GM12878 (cell line): Measurements from ENCODE around the gene EXOC3L4. TPM values are rescaled to one million over a fixed set of nuclear protein-coding genes. Genes with fewer than 3 reads are reported as not detected.

ENCODE experiments used
- ATAC-seq: fragments of 200-7000 bp; cut with Tn5 transposase; 3 replicates; pipeline ENCODE4 v1.9.1; 2020; ENCODE audit warnings: mild to moderate bottlenecking, moderate library complexity
- BruUV-seq: library from RNA; stranded (reverse); fragments of 400-500 nt; replicated peaks from 2 replicates; lab custom pipeline; 2021; lab: Mats Ljungman, UMichigan
- CTCF ChIA-PET: fragments of 300-600 bp; sonication (Branson Sonifier 250); formaldehyde crosslinking; extraction: SDS; loops from one replicate; lab custom pipeline; 2021; ENCODE audit warnings: inconsistent platforms; lab: Yijun Ruan, JAX
- POLR2A ChIA-PET: fragments of 350-600 bp; formaldehyde crosslinking; extraction: SDS; loops from one replicate; lab custom pipeline; 2021; ENCODE audit warnings: inconsistent platforms; lab: Charles Lee
- RAD21 ChIA-PET: fragments of 300-600 bp; sonication (Branson Sonifier 250); formaldehyde crosslinking; loops from one replicate; lab custom pipeline; 2023; ENCODE audit warnings: antibody characterized with exemption; ENCODE audit not compliant: unreplicated experiment; lab: Charles Lee
- SMC1A ChIA-PET: fragments of 300-600 bp; sonication (Branson Sonifier 250); formaldehyde crosslinking; loops from one replicate; lab custom pipeline; 2023; ENCODE audit not compliant: unreplicated experiment, uncharacterized antibody; lab: Charles Lee
- DNase-seq: peaks from one replicate; pipeline ENCODE4 v3.0.0-alpha.2; 2011; ENCODE audit warnings: low read depth, low spot score
- FAIRE-seq: peaks from 3 replicates; lab custom pipeline; 2011; peaks lifted over from hg19 to GRCh38; lab: Jason Lieb, UNC
- H2AFZ ChIP-seq: 2 replicates; pipeline ENCODE4 v1.6.0; 2011; ENCODE audit warnings: low read depth, low read length, control low read depth; ENCODE audit not compliant: control insufficient read depth
- H3K27ac ChIP-seq: 2 replicates; pipeline ENCODE4 v1.5.1; 2011; ENCODE audit warnings: control low read depth; ENCODE audit not compliant: control insufficient read depth, insufficient read depth
- H3K27me3 ChIP-seq, 2 experiments: replicated peaks in 1 of 2; 2 replicates each; pipeline versions ENCODE4 v1.6.0 to v1.6.1; 2011; ENCODE audit warnings: low read length in 1 of 2; ENCODE audit not compliant: control insufficient read depth in 2 of 2, insufficient read depth in 2 of 2
- H3K36me3 ChIP-seq, 2 experiments: 2 replicates each; pipeline ENCODE4 v1.5.1; 2011; ENCODE audit warnings: low read length in 1 of 2; ENCODE audit not compliant: control insufficient read depth in 2 of 2, insufficient read depth in 2 of 2
- H3K4me1 ChIP-seq: 2 replicates; pipeline ENCODE4 v1.6.1; 2011; ENCODE audit warnings: mild to moderate bottlenecking, low read length, moderate library complexity, mixed read lengths; ENCODE audit not compliant: control insufficient read depth, insufficient read depth
- H3K4me2 ChIP-seq: 2 replicates; pipeline ENCODE4 v1.6.0; 2011; ENCODE audit warnings: control low read depth; ENCODE audit not compliant: control insufficient read depth, insufficient read depth
- H3K4me3 ChIP-seq: fragments of 200-600 bp; sonication (generic); 2 replicates; pipeline ENCODE4 v1.5.1; 2016
- H3K79me2 ChIP-seq: 2 replicates; pipeline ENCODE4 v1.6.0; 2011; ENCODE audit warnings: low read length; ENCODE audit not compliant: control insufficient read depth, insufficient read depth
- H3K9ac ChIP-seq: 2 replicates; pipeline ENCODE4 v1.8.0; 2011; ENCODE audit warnings: low read length, control low read depth, mixed read lengths; ENCODE audit not compliant: control insufficient read depth, insufficient read depth
- H3K9me3 ChIP-seq: replicated peaks from 3 replicates; pipeline ENCODE4 v1.5.1; 2011; ENCODE audit warnings: mild to moderate bottlenecking, low read length; ENCODE audit not compliant: control insufficient read depth, insufficient read depth
- H4K20me1 ChIP-seq: 2 replicates; pipeline ENCODE4 v1.6.0; 2011; ENCODE audit not compliant: control insufficient read depth, insufficient read depth
- ASH2L ChIP-seq: fragments of 300-600, 200-600 bp; sonication (generic); IDR thresholded peaks from 2 replicates; pipeline ENCODE4 v1.6.1; 2017; ENCODE audit warnings: low read depth, mild to moderate bottlenecking, borderline replicate concordance
- ATF3 ChIP-seq: IDR thresholded peaks from 2 replicates; pipeline ENCODE4 v1.6.1; 2011; ENCODE audit warnings: low read depth, mild to moderate bottlenecking, low read length, moderate library complexity, borderline replicate concordance; ENCODE audit errors: extremely low read depth
- CBX3 ChIP-seq: fragments of 200-600 bp; sonication (generic); IDR thresholded peaks from 2 replicates; pipeline ENCODE4 v1.6.1; 2016; ENCODE audit warnings: low read depth, borderline replicate concordance
- CEBPB ChIP-seq, 2 experiments: fragments of 150-350 bp in 1 of 2; IDR thresholded peaks; 2 replicates each; pipeline ENCODE4 v1.6.1; 2012 to 2014; ENCODE audit warnings: low read depth in 2 of 2, low read length in 2 of 2, borderline replicate concordance in 1 of 2, inconsistent platforms in 1 of 2
- FOS ChIP-seq: IDR thresholded peaks from 3 replicates; pipeline ENCODE4 v1.6.1; 2011; ENCODE audit warnings: borderline replicate concordance; ENCODE audit not compliant: insufficient read length; ENCODE audit errors: extremely low read depth
- HDAC6 ChIP-seq: fragments of 200-600 bp; sonication (generic); IDR thresholded peaks from one replicate; pipeline ENCODE4 v1.8.0; 2017; ENCODE audit warnings: antibody characterized with exemption; ENCODE audit not compliant: unreplicated experiment
- MTA2 ChIP-seq: fragments of 450-650 bp; IDR thresholded peaks from 2 replicates; pipeline ENCODE4 v1.6.1; 2016; ENCODE audit warnings: low read depth, mild to moderate bottlenecking, moderate library complexity
- MYB ChIP-seq: fragments of 150-350 bp; IDR thresholded peaks from 2 replicates; pipeline ENCODE4 v1.6.1; 2014; ENCODE audit warnings: mild to moderate bottlenecking, low read depth, low read length, borderline replicate concordance
- RB1 ChIP-seq: fragments of 450-650 bp; formaldehyde crosslinking; IDR thresholded peaks from 2 replicates; pipeline ENCODE4 v1.6.1; 2017; ENCODE audit warnings: mild to moderate bottlenecking, borderline replicate concordance
- RFX5 ChIP-seq: IDR thresholded peaks from 2 replicates; pipeline ENCODE4 v1.6.1; 2011; ENCODE audit warnings: low read depth, low read length, improper control_type of control experiment
- SIN3A ChIP-seq: IDR thresholded peaks from 2 replicates; pipeline ENCODE4 v1.6.1; 2012; ENCODE audit warnings: low read depth, low read length, improper control_type of control experiment
- SREBF1 ChIP-seq: IDR thresholded peaks from 2 replicates; pipeline ENCODE4 v1.6.1; 2012; ENCODE audit warnings: mild to moderate bottlenecking, low read length
- USF1 ChIP-seq: IDR thresholded peaks from 2 replicates; pipeline ENCODE4 v1.6.1; 2011; ENCODE audit warnings: borderline replicate concordance, low read depth, mild to moderate bottlenecking, moderate library complexity, mixed read lengths, low read length; ENCODE audit not compliant: insufficient read depth; ENCODE audit errors: extremely low read length
- YY1 ChIP-seq: IDR thresholded peaks from 2 replicates; pipeline ENCODE4 v1.6.1; 2011; ENCODE audit warnings: low read depth, mild to moderate bottlenecking, low read length
- whole genome bisulfite sequencing: methylation state at CpG from one replicate; pipeline ENCODE4 v1.1.6; 2016; ENCODE audit warnings: low lambda C conversion rate; ENCODE audit not compliant: insufficient replicate concordance, insufficient coverage; ENCODE audit errors: missing lambda C conversion rate; 5-methylcytosine and 5-hydroxymethylcytosine counted together
- in situ Hi-C: fragments of 300-500 bp; cut with MboI; formaldehyde crosslinking; loops from 9 replicates; pipeline ENCODE4 v1.14.3; 2018; ENCODE audit warnings: mixed read lengths
- intact Hi-C: fragments of 100-400 bp; cut with micrococcal nuclease; formaldehyde crosslinking; loops from one replicate; pipeline ENCODE4 v1.14.2; 2022; ENCODE audit not compliant: unreplicated experiment
- polyA plus RNA-seq, 11 experiments: library from polyadenylated mRNA; depleted of rRNA in 4 of 11; unstranded in 6 of 11; stranded (reverse) in 5 of 11; fragments of >200 nt; fragmentation: Nextera tagmentation in 4 of 11; fragmentation: Illumina TruSeq in 1 of 11; extraction: Ambion mirVana in 4 of 11; extraction: Trizol in 1 of 11; gene quantifications; 1 replicate in 1 of 11; 2 replicates in 10 of 11; pipeline versions ENCODE4 v1.2.1 to v1.2.3, GENCODE V29; 2011 to 2016; ENCODE audit warnings: inconsistent platforms in 2 of 11, missing spikeins in 2 of 11, low read depth in 1 of 11
- total RNA-seq, 4 experiments: library from RNA; depleted of rRNA in 3 of 4; stranded (reverse); fragments of >200 nt in 3 of 4; fragmentation: Illumina TruSeq in 1 of 4; extraction: Trizol in 1 of 4; gene quantifications; 2 replicates each; pipeline versions ENCODE4 v1.2.1 to v1.2.3, GENCODE V29; 2013 to 2021

EXOC3L4 gene
- total and polyA plus RNA-seq, 10 of the 15 experiments (the other 5 are each of a cell fraction or from before 2014, with no cell fraction given) = not detected

GRCh38 chr14:103100281-103101121 lies 6.0 kb downstream of the EXOC3L4 start (continued):
- TF ChIP-seq CEBPB (IDR thresholded peaks at IDR 0.05; ENCODE audit: borderline replicate concordance in 1 of 2, low read depth in 2 of 2, low read length in 2 of 2) = no peak
- TF ChIP-seq MTA2 = 0 out of 2 replicates have a peak, but pooled peaks have one; percentile 21
- no peak for TF ChIP-seq CBX3
- no peak for TF ChIP-seq YY1
- TF ChIP-seq FOS = no peak
- TF ChIP-seq HDAC6 = no peak
- TF ChIP-seq SIN3A = no peak
- no peak for TF ChIP-seq ATF3
- TF ChIP-seq RFX5 = no peak
- no peak for TF ChIP-seq ASH2L
- TF ChIP-seq RB1 = no peak

- RAD21 ChIA-PET = interaction anchor here (1.6 to 3.2 kb wide), 3 partner anchors 27 to 41 kb away, joined by 7 to 14 read pairs (median 7); no protein-coding TSS in a partner anchor
- SMC1A ChIA-PET = interaction anchor here (0.6 to 1.4 kb wide), 5 partner anchors 12 to 193 kb away, joined by 3 to 6 read pairs (median 3); no protein-coding TSS in a partner anchor
- H3K4me1 ChIP-seq = peaks cover 29% of the 10 kb centered on the region
- CTCF ChIA-PET = interaction anchor here (0.6 to 2.5 kb wide), 8 partner anchors 27 to 407 kb away, joined by 3 to 23 read pairs (median 6); no protein-coding TSS in a partner anchor
- H3K27ac ChIP-seq = no peak overlapping the region
- H3K79me2 ChIP-seq = no peaks in the 10 kb centered on the region
- peak overlapping the region; percentile 75 for H3K4me2 ChIP-seq
- no peak for FAIRE-seq
- TF ChIP-seq USF1 (no peak), MYB (no peak), SREBF1 (no peak)
- 86% methylated on average over 11 of the region's 11 CpGs for WGBS
- BruUV-seq = no TSS peak
- H2AFZ ChIP-seq = no peak overlapping the region
- no peaks in the 10 kb centered on the region for H4K20me1 ChIP-seq
- DNase-seq = no peak
- peaks cover 5 to 11% of the 10 kb centered on the region in 2 experiments; a peak in 2 of 4 replicates for H3K27me3 ChIP-seq
- in situ Hi-C loops (no loop called here), intact Hi-C loops (no loop called here)
- no peaks in the 10 kb centered on the region for H3K36me3 ChIP-seq
- H3K9ac ChIP-seq = no peak overlapping the region
- no peak overlapping the region for H3K4me3 ChIP-seq
- no peak for ATAC-seq
- no peaks in the 10 kb centered on the region for H3K9me3 ChIP-seq
- POLR2A ChIA-PET = interaction anchor here (1.2 kb wide), 1 partner anchor 40 kb away, joined by 6 read pairs; no protein-coding TSS in a partner anchor
These were observed 6.9 kb downstream of the EXOC3L4 start for GRCh38 chr14:103101257-103101962.
